Adrenal gland (tissue), 5 donors: ENCODE results near the gene CRELD2.

Experiments
- CTCF ChIP-seq, 6 experiments: fragments of 450-650 bp in 4 of 6; fragments of 200-600 bp in 2 of 6; sonication (generic) in 1 of 6; IDR thresholded peaks; 1 replicate in 5 of 6; 2 replicates in 1 of 6; pipeline versions ENCODE4 v1.5.1 to v1.8.0; 2016 to 2021; ENCODE audit warnings: antibody characterized with exemption in 6 of 6, mild to moderate bottlenecking in 2 of 6, moderate library complexity in 1 of 6
- POLR2A ChIP-seq, 2 donors: fragments of 450-650 bp; IDR thresholded peaks; one replicate each; pipeline ENCODE4 v1.6.1; 2017; ENCODE audit warnings: antibody characterized with exemption in 2 of 2, mild to moderate bottlenecking in 2 of 2, moderate library complexity in 1 of 2
- donor health status: DM: no; HTN: no; CAD: no.

DNA sequence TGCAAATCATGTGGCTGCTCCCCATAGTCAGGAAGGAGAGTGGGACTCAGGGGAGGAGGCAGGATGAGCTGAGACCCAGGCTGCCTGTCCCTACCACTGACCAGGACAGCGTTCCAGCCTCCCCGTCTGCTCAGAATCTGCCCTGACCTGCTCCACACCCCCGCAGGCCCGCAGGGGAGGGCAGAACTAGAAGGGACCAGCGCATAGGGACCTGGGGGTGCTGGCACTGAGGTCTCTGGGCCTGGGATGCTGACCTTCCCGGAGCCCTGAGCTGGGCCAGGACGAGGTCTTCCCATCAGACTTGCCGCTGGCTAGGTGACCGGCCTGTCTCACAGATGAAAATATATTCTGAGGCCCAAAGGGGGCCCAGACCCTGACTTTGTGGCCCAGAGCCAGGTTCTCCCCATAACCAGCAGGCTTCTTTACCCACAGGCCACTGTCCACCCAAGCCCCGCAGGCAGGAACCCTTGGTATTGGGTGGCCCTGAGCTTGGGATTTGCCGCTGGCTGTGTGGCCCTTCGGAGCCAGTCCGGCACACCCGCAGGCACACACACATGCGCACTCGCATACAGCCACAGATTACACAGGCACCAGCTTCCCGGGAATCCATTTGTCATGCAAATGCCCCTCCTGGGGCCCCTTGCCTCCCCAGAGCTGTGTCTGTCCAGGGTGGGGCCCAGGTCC is 28.3 kb downstream of the CRELD2 start:
- TF ChIP-seq POLR2A (IDR thresholded peaks at IDR 0.05), result no peak
- no peak for TF ChIP-seq CTCF (IDR thresholded peaks at IDR 0.05)
